IMR-90 (cell line): ENCODE measurements around the gene LYPD6B. TPM values are rescaled to one million over a fixed set of nuclear protein-coding genes. Genes with fewer than 3 reads are reported as not detected.

Source experiments
- ATAC-seq: fragments of 200-7000 bp; cut with Tn5 transposase; 2 replicates; pipeline ENCODE4 v1.9.1; 2020; ENCODE audit warnings: low read depth, mild to moderate bottlenecking, moderate library complexity
- BruUV-seq: library from RNA; stranded (reverse); fragments of 400-500 nt; replicated peaks from 2 replicates; lab custom pipeline; 2021; lab: Mats Ljungman, UMichigan
- CTCF ChIA-PET: fragments of 300-600 bp; formaldehyde crosslinking; extraction: SDS; loops from one replicate; lab custom pipeline; 2021; ENCODE audit warnings: antibody characterized with exemption; lab: Yijun Ruan, JAX
- POLR2A ChIA-PET: fragments of 300-600 bp; sonication (Branson Sonifier 250); formaldehyde crosslinking; loops from one replicate; lab custom pipeline; 2022; ENCODE audit warnings: antibody characterized with exemption; ENCODE audit not compliant: unreplicated experiment; lab: Charles Lee
- DNase-seq: peaks from one replicate; pipeline ENCODE4 v3.0.0; 2013
- H2AFZ ChIP-seq: replicated peaks from 2 replicates; pipeline ENCODE3; 2013; ENCODE audit warnings: low read length, mild to moderate bottlenecking; ENCODE audit not compliant: poor library complexity
- H2AK5ac ChIP-seq: 2 replicates; pipeline ENCODE4 v1.6.1; 2013; ENCODE audit warnings: low read depth, low read length, inconsistent platforms
- H2AK9ac ChIP-seq: replicated peaks from 2 replicates; pipeline ENCODE3; 2013; ENCODE audit warnings: mild to moderate bottlenecking, low read depth, low read length, moderate library complexity; ENCODE audit not compliant: poor library complexity
- H2BK120ac ChIP-seq: 2 replicates; pipeline ENCODE4 v1.6.1; 2013; ENCODE audit warnings: low read depth, low read length, inconsistent platforms
- H2BK15ac ChIP-seq: 3 replicates; pipeline ENCODE4 v1.6.1; 2013; ENCODE audit warnings: low read depth, low read length, inconsistent platforms
- H2BK20ac ChIP-seq: 2 replicates; pipeline ENCODE4 v1.6.1; 2013; ENCODE audit warnings: low read depth, mild to moderate bottlenecking, inconsistent platforms, low read length, moderate library complexity
- H2BK5ac ChIP-seq: 2 replicates; pipeline ENCODE4 v1.6.1; 2013; ENCODE audit warnings: mild to moderate bottlenecking, low read depth, low read length, inconsistent platforms; ENCODE audit not compliant: poor library complexity, severe bottlenecking
- H3K14ac ChIP-seq: replicated peaks from 2 replicates; pipeline ENCODE4 v1.6.1; 2013; ENCODE audit warnings: low read depth, low read length, inconsistent platforms
- H3K18ac ChIP-seq: 2 replicates; pipeline ENCODE4 v1.6.1; 2013; ENCODE audit warnings: low read depth, low read length, control low read depth
- H3K23ac ChIP-seq: 2 replicates; pipeline ENCODE4 v1.6.1; 2013; ENCODE audit warnings: low read depth, low read length, inconsistent platforms
- H3K27ac ChIP-seq: 2 replicates; pipeline ENCODE4 v1.5.1; 2013; ENCODE audit warnings: mild to moderate bottlenecking, control low read depth, low read length; ENCODE audit not compliant: insufficient read depth
- H3K27me3 ChIP-seq: 2 replicates; pipeline ENCODE4 v1.6.1; 2013; ENCODE audit warnings: low read length; ENCODE audit not compliant: control insufficient read depth, insufficient read depth
- H3K36me3 ChIP-seq: 2 replicates; pipeline ENCODE4 v1.6.1; 2013; ENCODE audit warnings: low read length, mixed read lengths; ENCODE audit not compliant: control insufficient read depth, insufficient read depth
- H3K4ac ChIP-seq: 2 replicates; pipeline ENCODE4 v1.6.1; 2013; ENCODE audit warnings: low read depth, low read length, inconsistent platforms
- H3K4me1 ChIP-seq: 2 replicates; pipeline ENCODE4 v1.6.1; 2013; ENCODE audit warnings: low read length, mixed read lengths; ENCODE audit not compliant: control insufficient read depth, insufficient read depth
- H3K4me2 ChIP-seq: 2 replicates; pipeline ENCODE4 v1.6.1; 2013; ENCODE audit warnings: low read depth, mild to moderate bottlenecking, control low read depth, low read length, moderate library complexity
- H3K4me3 ChIP-seq: 2 replicates; pipeline ENCODE4 v1.5.1; 2013; ENCODE audit warnings: low read depth, mild to moderate bottlenecking, control low read depth, low read length, moderate library complexity; ENCODE audit not compliant: insufficient read depth
- H3K56ac ChIP-seq: 2 replicates; pipeline ENCODE4 v1.6.1; 2013; ENCODE audit warnings: low read length, inconsistent platforms; ENCODE audit not compliant: insufficient read depth; ENCODE audit errors: extremely low read depth
- H3K79me1 ChIP-seq, 2 experiments: 2 replicates each; pipeline ENCODE4 v1.6.1; 2013; ENCODE audit warnings: low read length in 2 of 2, inconsistent platforms in 1 of 2, low read depth in 1 of 2
- H3K9ac ChIP-seq: 2 replicates; pipeline ENCODE4 v1.6.1; 2013; ENCODE audit warnings: low read depth, low read length, control low read depth
- H3K9me1 ChIP-seq: 2 replicates; pipeline ENCODE4 v1.6.1; 2013; ENCODE audit warnings: low read length, inconsistent platforms; ENCODE audit not compliant: insufficient read depth
- H3K9me3 ChIP-seq: 2 replicates; pipeline ENCODE4 v1.6.1; 2013; ENCODE audit warnings: low read length; ENCODE audit not compliant: control insufficient read depth, insufficient read depth
- H4K20me1 ChIP-seq: 2 replicates; pipeline ENCODE4 v1.6.1; 2013; ENCODE audit warnings: low read length, inconsistent platforms; ENCODE audit not compliant: insufficient read depth
- H4K5ac ChIP-seq: 2 replicates; pipeline ENCODE4 v1.6.1; 2013; ENCODE audit warnings: mild to moderate bottlenecking, low read depth, low read length, control low read depth
- H4K8ac ChIP-seq, 2 experiments: 2 replicates each; pipeline ENCODE4 v1.6.1; 2013; ENCODE audit warnings: low read depth in 2 of 2, low read length in 2 of 2, control low read depth in 1 of 2, inconsistent platforms in 1 of 2
- H4K91ac ChIP-seq: 2 replicates; pipeline ENCODE4 v1.6.1; 2013; ENCODE audit warnings: low read depth, low read length, inconsistent platforms; ENCODE audit not compliant: insufficient read depth
- BHLHE40 ChIP-seq: fragments of 150-350 bp; IDR thresholded peaks from 2 replicates; pipeline ENCODE4 v1.6.1; 2016; ENCODE audit warnings: mild to moderate bottlenecking, low read depth, low read length
- CEBPB ChIP-seq: IDR thresholded peaks from 2 replicates; pipeline ENCODE4 v1.6.1; 2012; ENCODE audit warnings: low read depth, low read length, improper control_type of control experiment
- CHD1 ChIP-seq: IDR thresholded peaks from 2 replicates; pipeline ENCODE4 v1.6.1; 2012; ENCODE audit warnings: low read depth, low read length, improper control_type of control experiment
- CTCF ChIP-seq: conservative IDR thresholded peaks from 2 replicates; pipeline ENCODE4 v1.5.1; 2012; ENCODE audit warnings: mild to moderate bottlenecking, low read depth, low read length, improper control_type of control experiment
- FOS ChIP-seq: fragments of 150-350 bp; IDR thresholded peaks from 2 replicates; pipeline ENCODE4 v1.6.1; 2016; ENCODE audit warnings: low read depth, low read length
- MAFK ChIP-seq: IDR thresholded peaks from 2 replicates; pipeline ENCODE4 v1.6.1; 2012; ENCODE audit warnings: low read depth, low read length, improper control_type of control experiment
- MAZ ChIP-seq: IDR thresholded peaks from 2 replicates; pipeline ENCODE4 v1.6.1; 2012; ENCODE audit warnings: low read depth, mild to moderate bottlenecking, low read length, improper control_type of control experiment, moderate library complexity, borderline replicate concordance
- MXI1 ChIP-seq: IDR thresholded peaks from 2 replicates; pipeline ENCODE4 v1.6.1; 2012; ENCODE audit warnings: low read depth, mild to moderate bottlenecking, low read length, moderate library complexity, borderline replicate concordance
- NFE2L2 ChIP-seq: fragments of 150-350 bp; IDR thresholded peaks from 2 replicates; pipeline ENCODE4 v1.6.1; 2016; ENCODE audit warnings: low read depth, mild to moderate bottlenecking, low read length
- POLR2A ChIP-seq: IDR thresholded peaks from 2 replicates; pipeline ENCODE4 v1.6.1; 2012; ENCODE audit warnings: mild to moderate bottlenecking, low read depth, low read length
- RAD21 ChIP-seq: IDR thresholded peaks from 2 replicates; pipeline ENCODE4 v1.6.1; 2012; ENCODE audit warnings: low read length, improper control_type of control experiment
- RCOR1 ChIP-seq: IDR thresholded peaks from 2 replicates; pipeline ENCODE4 v1.6.1; 2012; ENCODE audit warnings: mild to moderate bottlenecking, low read length, improper control_type of control experiment; ENCODE audit not compliant: insufficient replicate concordance
- RFX5 ChIP-seq: IDR thresholded peaks from 2 replicates; pipeline ENCODE4 v1.8.0; 2012; ENCODE audit warnings: low read depth, mild to moderate bottlenecking, low read length, moderate library complexity
- SMC3 ChIP-seq: fragments of 150-350 bp; IDR thresholded peaks from 2 replicates; pipeline ENCODE4 v1.6.1; 2016; ENCODE audit warnings: low read depth, mild to moderate bottlenecking, antibody characterized with exemption, low read length, moderate library complexity
- USF2 ChIP-seq: fragments of 150-350 bp; IDR thresholded peaks from 2 replicates; pipeline ENCODE4 v1.6.1; 2017; ENCODE audit warnings: mild to moderate bottlenecking, antibody characterized with exemption, low read length, low read depth
- WGBS, 2 experiments: methylation state at CpG; one replicate each; pipeline versions ENCODE4 v1.1.5 to v1.1.7; 2013; ENCODE audit warnings: missing lambda C conversion rate in 2 of 2; ENCODE audit not compliant: insufficient read length in 1 of 2; ENCODE audit errors: extremely low coverage in 2 of 2; 5-methylcytosine and 5-hydroxymethylcytosine counted together
- dilution Hi-C: fragments of 300-500 bp; cut with HindIII; formaldehyde crosslinking; loops from one replicate; pipeline ENCODE4 v1.14.3; 2018; ENCODE audit warnings: low sequenced_read_pairs; ENCODE audit not compliant: unreplicated experiment
- in situ Hi-C: fragments of 300-500 bp; cut with MboI; formaldehyde crosslinking; loops from 3 replicates; pipeline ENCODE4 v1.14.3; 2019; ENCODE audit warnings: low sequenced_read_pairs, inconsistent platforms, mixed read lengths
- intact Hi-C: fragments of 100-400 bp; cut with micrococcal nuclease; formaldehyde crosslinking; loops from 2 replicates; pipeline ENCODE4 v1.10.0; 2022
- polyA plus RNA-seq, 3 experiments: library from polyadenylated mRNA; depleted of rRNA; stranded (reverse); fragments of >200 nt; gene quantifications; 2 replicates each; pipeline ENCODE4 v1.2.3, GENCODE V29; 2012; ENCODE audit warnings: low replicate concordance in 1 of 3
- total RNA-seq: library from RNA; depleted of rRNA; stranded (reverse); fragments of >200 nt; gene quantifications from 2 replicates; pipeline ENCODE4 v1.2.3, GENCODE V29; 2012
- TF ChIP-seq, protein P1 (sequence below): fragments of 150-350 bp; IDR thresholded peaks from 2 replicates; pipeline ENCODE4 v1.6.1; 2016; ENCODE audit warnings: low read depth, mild to moderate bottlenecking, low read length, moderate library complexity, borderline replicate concordance

LYPD6B gene
- total and polyA plus RNA-seq, 2 of the 4 experiments (the other 2 are of a cell fraction) = 0.05 TPM; not detected in 1

- ChIA-PET POLR2A (no interaction called here), CTCF (no interaction called here)
- H3K79me1 ChIP-seq = no peaks in the 10 kb centered on the region
- ATAC-seq (no peak), DNase-seq (no peak)
- no peak overlapping the region for H2AK9ac ChIP-seq
- no peak overlapping the region for H3K4me3 ChIP-seq
- no peak overlapping the region for H3K23ac ChIP-seq
- no peak overlapping the region for H4K8ac ChIP-seq
- no peak overlapping the region for H3K4ac ChIP-seq
- H3K9me1 ChIP-seq = no peaks in the 10 kb centered on the region
- H2AK5ac ChIP-seq = no peak overlapping the region
- no peak overlapping the region for H2BK120ac ChIP-seq
- peaks cover 37% of the 10 kb centered on the region for H3K27me3 ChIP-seq
- H3K4me2 ChIP-seq = no peak overlapping the region
- no peak overlapping the region for H3K9ac ChIP-seq
- H3K27ac ChIP-seq = no peak overlapping the region
- no peak overlapping the region for H3K18ac ChIP-seq
- dilution Hi-C loops = no loop called here
- no peak overlapping the region for H2BK20ac ChIP-seq
- WGBS, 2 experiments = 80% methylated on average over 2 of the region's 4 CpGs; no CpG with 5 or more reads in 1 of the 2 experiments
- intact Hi-C loops = no loop called here
- in situ Hi-C loops = no loop called here
- TF ChIP-seq SMC3 = no peak
- no peak for TF ChIP-seq USF2
- no peak for TF ChIP-seq MAFK
- TF ChIP-seq MAZ = no peak
- no peak for TF ChIP-seq CTCF
- no peak for TF ChIP-seq RCOR1
- TF ChIP-seq BHLHE40 = no peak
- no peak for TF ChIP-seq RFX5
- TF ChIP-seq, protein P1, sequence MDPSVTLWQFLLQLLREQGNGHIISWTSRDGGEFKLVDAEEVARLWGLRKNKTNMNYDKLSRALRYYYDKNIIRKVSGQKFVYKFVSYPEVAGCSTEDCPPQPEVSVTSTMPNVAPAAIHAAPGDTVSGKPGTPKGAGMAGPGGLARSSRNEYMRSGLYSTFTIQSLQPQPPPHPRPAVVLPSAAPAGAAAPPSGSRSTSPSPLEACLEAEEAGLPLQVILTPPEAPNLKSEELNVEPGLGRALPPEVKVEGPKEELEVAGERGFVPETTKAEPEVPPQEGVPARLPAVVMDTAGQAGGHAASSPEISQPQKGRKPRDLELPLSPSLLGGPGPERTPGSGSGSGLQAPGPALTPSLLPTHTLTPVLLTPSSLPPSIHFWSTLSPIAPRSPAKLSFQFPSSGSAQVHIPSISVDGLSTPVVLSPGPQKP = no peak
- no peak for TF ChIP-seq CHD1
- TF ChIP-seq CEBPB = no peak
- TF ChIP-seq FOS = no peak
- TF ChIP-seq POLR2A = no peak
- TF ChIP-seq MXI1 = no peak
- TF ChIP-seq NFE2L2 = no peak
- TF ChIP-seq RAD21 = no peak
- no peaks in the 10 kb centered on the region for H3K9me3 ChIP-seq
- H2BK5ac ChIP-seq = no peak overlapping the region
- no peak overlapping the region for H2AFZ ChIP-seq
- no peaks in the 10 kb centered on the region for H3K4me1 ChIP-seq
- H4K91ac ChIP-seq = no peak overlapping the region
- H2BK15ac ChIP-seq = no peak overlapping the region
- no TSS peak for BruUV-seq
- no peak overlapping the region for H3K14ac ChIP-seq
- H4K20me1 ChIP-seq = no peaks in the 10 kb centered on the region
- H3K36me3 ChIP-seq = no peaks in the 10 kb centered on the region
- no peak overlapping the region for H4K5ac ChIP-seq
- H3K56ac ChIP-seq = no peak overlapping the region
Observed at GRCh38 chr2:149036507-149037293, 1.8 kb upstream of the LYPD6B start.
